Gastroesophageal sphincter (tissue), 4 donors: ENCODE measurements around the gene SPINK9. TPM values are rescaled to one million over a fixed set of nuclear protein-coding genes. Genes with fewer than 3 reads are reported as not detected.

ENCODE experiments used
- ATAC-seq: fragments of 150-250 bp; one replicate; pipeline ENCODE4 v1.9.1; 2016; ENCODE audit warnings: mild to moderate bottlenecking, moderate library complexity
- H3K27ac ChIP-seq, 4 donors: fragments of 200-600 bp; sonication (generic) in 3 of 4; 1 replicate in 3 of 4; 2 replicates in 1 of 4; pipeline ENCODE4 v1.5.1; 2016 to 2019
- H3K27me3 ChIP-seq: fragments of 200-600 bp; sonication (generic); one replicate; pipeline ENCODE4 v1.5.1; 2019
- H3K36me3 ChIP-seq, 2 donors: fragments of 200-600 bp; sonication (generic); one replicate each; pipeline ENCODE4 v1.5.1; 2019; ENCODE audit warnings: control low read depth in 1 of 2
- H3K4me1 ChIP-seq, 3 donors: fragments of 200-600 bp; sonication (generic); 1 replicate in 2 of 3; 2 replicates in 1 of 3; pipeline ENCODE4 v1.5.1; 2016 to 2019; ENCODE audit warnings: control low read depth in 2 of 3
- H3K4me3 ChIP-seq, 2 donors: fragments of 200-600 bp; sonication (generic); one replicate each; pipeline ENCODE4 v1.5.1; 2019; ENCODE audit warnings: mild to moderate bottlenecking in 1 of 2, moderate library complexity in 1 of 2
- H3K9me3 ChIP-seq, 3 donors: fragments of 200-600 bp; sonication (generic); one replicate each; pipeline ENCODE4 v1.5.1; 2017 to 2019; ENCODE audit warnings: control low read depth in 2 of 3
- EP300 ChIP-seq: sonication (generic); formaldehyde crosslinking; IDR thresholded peaks from one replicate; pipeline ENCODE4 v1.6.1; 2017; ENCODE audit warnings: antibody characterized with exemption, mild to moderate bottlenecking
- POLR2A ChIP-seq, 2 donors: fragments of 450-650 bp; IDR thresholded peaks; one replicate each; pipeline ENCODE4 v1.6.1; 2017; ENCODE audit warnings: antibody characterized with exemption in 2 of 2, mild to moderate bottlenecking in 2 of 2, moderate library complexity in 1 of 2
- POLR2AphosphoS5 ChIP-seq: sonication (generic); formaldehyde crosslinking; IDR thresholded peaks from one replicate; pipeline ENCODE4 v1.6.1; 2017; ENCODE audit warnings: antibody characterized with exemption
- WGBS, 2 donors: methylation state at CpG; one replicate each; pipeline ENCODE4 v1.1.5; 2018; ENCODE audit warnings: low coverage in 1 of 2; 5-methylcytosine and 5-hydroxymethylcytosine counted together
- total RNA-seq, 4 donors: library from RNA; depleted of rRNA; stranded (reverse); fragments of >200 nt; gene quantifications; one replicate each; pipeline ENCODE4 v1.1.0, GENCODE V29; 2016
- TF ChIP-seq, protein P1 (sequence below), 4 experiments: fragments of 200-600 bp in 2 of 4; fragments of 450-650 bp in 2 of 4; sonication (generic) in 1 of 4; IDR thresholded peaks; one replicate each; pipeline ENCODE4 v1.5.1; 2017 to 2019; ENCODE audit warnings: antibody characterized with exemption in 4 of 4, mild to moderate bottlenecking in 2 of 4, moderate library complexity in 2 of 4

Gene SPINK9
- total RNA-seq, 4 donors from 2014 or later: not detected

GRCh38 chr5:148368299-148368698 is 32.9 kb downstream of the SPINK9 start:
- Histone ChIP-seq H3K4me1 (no peaks in the 10 kb centered on the region), H3K4me3 (no peak overlapping the region), H3K9me3 (peaks cover 0 to 10% (median 0%) of the 10 kb centered on the region in 3 donors), H3K27me3 (no peaks in the 10 kb centered on the region), H3K36me3 (no peaks in the 10 kb centered on the region), H3K27ac (no peak overlapping the region)
- TF ChIP-seq POLR2AphosphoS5 (no peak), EP300 (no peak), POLR2A (IDR thresholded peaks at IDR 0.05) (no peak)
- TF ChIP-seq, protein P1, sequence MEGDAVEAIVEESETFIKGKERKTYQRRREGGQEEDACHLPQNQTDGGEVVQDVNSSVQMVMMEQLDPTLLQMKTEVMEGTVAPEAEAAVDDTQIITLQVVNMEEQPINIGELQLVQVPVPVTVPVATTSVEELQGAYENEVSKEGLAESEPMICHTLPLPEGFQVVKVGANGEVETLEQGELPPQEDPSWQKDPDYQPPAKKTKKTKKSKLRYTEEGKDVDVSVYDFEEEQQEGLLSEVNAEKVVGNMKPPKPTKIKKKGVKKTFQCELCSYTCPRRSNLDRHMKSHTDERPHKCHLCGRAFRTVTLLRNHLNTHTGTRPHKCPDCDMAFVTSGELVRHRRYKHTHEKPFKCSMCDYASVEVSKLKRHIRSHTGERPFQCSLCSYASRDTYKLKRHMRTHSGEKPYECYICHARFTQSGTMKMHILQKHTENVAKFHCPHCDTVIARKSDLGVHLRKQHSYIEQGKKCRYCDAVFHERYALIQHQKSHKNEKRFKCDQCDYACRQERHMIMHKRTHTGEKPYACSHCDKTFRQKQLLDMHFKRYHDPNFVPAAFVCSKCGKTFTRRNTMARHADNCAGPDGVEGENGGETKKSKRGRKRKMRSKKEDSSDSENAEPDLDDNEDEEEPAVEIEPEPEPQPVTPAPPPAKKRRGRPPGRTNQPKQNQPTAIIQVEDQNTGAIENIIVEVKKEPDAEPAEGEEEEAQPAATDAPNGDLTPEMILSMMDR (IDR thresholded peaks at IDR 0.05): no peak
- ATAC-seq: no peak

DNA sequence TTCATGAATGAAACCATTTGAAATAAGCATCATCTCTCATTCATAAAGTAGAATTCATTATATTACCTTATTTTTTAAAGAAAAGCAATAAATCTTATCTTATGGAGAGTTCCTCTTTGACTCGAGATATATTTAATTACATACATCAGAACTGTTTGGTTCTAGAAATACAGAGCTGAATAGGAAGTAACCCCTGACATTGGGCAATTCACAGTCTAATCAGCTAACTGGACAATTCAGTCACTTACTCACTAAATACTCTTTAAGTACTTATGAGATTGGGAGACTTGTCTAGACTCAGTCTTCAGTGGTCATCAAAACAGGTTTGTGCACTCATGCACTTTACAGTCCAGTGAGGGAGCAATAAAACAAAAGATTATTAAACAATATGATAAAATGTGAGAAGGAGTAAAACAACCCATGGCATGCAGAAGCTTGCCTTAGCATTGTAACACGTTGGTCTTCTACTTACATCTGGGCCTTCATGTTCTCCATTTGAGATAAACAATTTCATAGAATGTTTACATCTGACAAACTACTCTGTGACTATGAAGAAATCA is 36.9 kb downstream of the SPINK9 start:
- Histone ChIP-seq H3K27me3 (no peaks in the 10 kb centered on the region), H3K4me3 (no peak overlapping the region), H3K27ac (no peak overlapping the region), H3K36me3 (no peaks in the 10 kb centered on the region), H3K9me3 (peaks cover 0 to 10% (median 0%) of the 10 kb centered on the region in 3 donors), H3K4me1 (no peaks in the 10 kb centered on the region)
- 45 to 48% methylated on average over 2 of the region's 2 CpGs for WGBS, 2 donors
- no peak for ATAC-seq
- TF ChIP-seq POLR2A (IDR thresholded peaks at IDR 0.05) (no peak), EP300 (no peak), POLR2AphosphoS5 (no peak)
- TF ChIP-seq, protein P1 (IDR thresholded peaks at IDR 0.05): no peak

DNA sequence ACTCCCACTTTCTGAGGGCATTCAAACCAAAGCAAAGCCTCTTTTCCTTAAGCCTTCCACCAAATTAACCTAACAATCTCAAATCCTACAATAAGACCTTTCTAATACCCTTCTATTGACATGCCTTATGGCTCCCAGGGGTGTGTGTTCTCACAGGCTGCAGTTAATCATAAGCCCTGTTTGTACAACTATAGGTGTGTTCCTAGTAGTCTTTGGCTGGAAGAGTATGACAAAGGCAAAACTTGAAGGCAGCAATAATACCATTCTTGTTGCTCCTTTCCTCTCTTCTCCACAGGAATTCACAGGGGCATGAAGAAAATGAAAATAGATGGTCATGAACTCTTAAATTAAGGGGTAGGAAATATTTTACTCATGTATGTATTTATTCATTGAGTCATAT is 37.5 kb downstream of the SPINK9 start:
- no peaks in the 10 kb centered on the region for H3K36me3 ChIP-seq
- no peaks in the 10 kb centered on the region for H3K27me3 ChIP-seq
- TF ChIP-seq, protein P1 (IDR thresholded peaks at IDR 0.05): no peak
- TF ChIP-seq POLR2AphosphoS5 (no peak), POLR2A (IDR thresholded peaks at IDR 0.05) (no peak), EP300 (no peak)

DNA sequence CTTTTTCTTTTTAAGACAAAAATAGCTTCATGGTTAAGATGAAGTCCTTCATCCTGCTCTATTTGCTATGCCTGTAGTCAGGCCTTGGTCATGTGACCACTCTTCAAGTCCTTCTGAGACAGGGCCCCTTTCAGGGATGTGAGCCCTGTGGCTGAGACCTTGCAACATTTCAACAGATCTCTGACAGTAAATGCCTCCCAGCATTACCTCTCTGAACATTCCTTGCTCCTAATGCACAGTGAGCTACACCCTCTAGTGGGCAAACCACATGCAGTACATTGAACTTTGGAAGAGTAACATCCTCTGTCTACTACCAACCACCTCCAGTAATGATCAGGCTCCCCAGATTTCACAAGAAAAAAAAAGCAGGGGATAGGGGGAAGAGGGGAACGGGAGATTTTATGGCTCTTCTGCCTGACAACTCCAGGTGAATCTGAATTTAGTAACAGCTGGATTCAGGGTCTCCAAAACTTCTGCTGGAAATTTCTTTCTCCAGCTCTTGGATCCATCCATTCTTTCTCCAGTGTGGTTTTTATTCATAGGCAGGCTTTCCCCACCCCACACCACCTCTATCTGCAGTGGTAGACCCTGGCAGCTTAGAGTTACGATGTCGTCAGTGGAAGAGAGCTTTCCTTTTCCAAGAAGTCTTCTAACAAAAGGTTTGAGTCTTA is 39.5 kb downstream of the SPINK9 start:
- Histone ChIP-seq H3K27me3 (no peaks in the 10 kb centered on the region), H3K4me1 (no peaks in the 10 kb centered on the region), H3K4me3 (no peak overlapping the region), H3K9me3 (no peaks in the 10 kb centered on the region), H3K36me3 (no peaks in the 10 kb centered on the region), H3K27ac (no peak overlapping the region)
- 67 to 74% methylated on average over 1 to 3 of the region's 3 CpGs for WGBS, 2 donors
- peak; percentile 34 for ATAC-seq
- TF ChIP-seq, protein P1 (IDR thresholded peaks at IDR 0.05): peak in 3 of 4 experiments; percentile 33 to 61 (median 40)
- no peak for TF ChIP-seq POLR2AphosphoS5

More for the DNA sequence above, 37.5 kb downstream of the SPINK9 start:
- Histone ChIP-seq H3K4me3 (no peak overlapping the region), H3K9me3 (peaks cover 0 to 5% (median 0%) of the 10 kb centered on the region in 3 donors), H3K27ac (no peak overlapping the region), H3K4me1 (no peaks in the 10 kb centered on the region)
- ATAC-seq: no peak

GRCh38 chr5:148376198-148376597 is 40.8 kb downstream of the SPINK9 start:
- 93 to 95% methylated on average over 2 to 3 of the region's 4 CpGs for WGBS, 2 donors
- no peak for ATAC-seq

More at GRCh38 chr5:148376198-148376597, 40.8 kb downstream of the SPINK9 start:
- Histone ChIP-seq H3K36me3 (no peaks in the 10 kb centered on the region), H3K9me3 (no peaks in the 10 kb centered on the region), H3K4me1 (no peaks in the 10 kb centered on the region), H3K4me3 (no peak overlapping the region), H3K27ac (no peak overlapping the region), H3K27me3 (no peaks in the 10 kb centered on the region)
- no peak for TF ChIP-seq POLR2A (IDR thresholded peaks at IDR 0.05)
- TF ChIP-seq, protein P1 (IDR thresholded peaks at IDR 0.05): no peak
- TF ChIP-seq POLR2AphosphoS5: no peak
- no peak for TF ChIP-seq EP300
